ENCODE measurements around the gene CRELD1. TPM values are rescaled to one million over a fixed set of nuclear protein-coding genes. Genes with fewer than 3 reads are reported as not detected.
A peak's percentile ranks its signal among the peaks of the same experiment; 100 is the strongest.

The CRELD1 gene
- total RNA-seq, 4 donors from 2014 or later = 7.1 to 36.8 (median 18.9) TPM

DNA sequence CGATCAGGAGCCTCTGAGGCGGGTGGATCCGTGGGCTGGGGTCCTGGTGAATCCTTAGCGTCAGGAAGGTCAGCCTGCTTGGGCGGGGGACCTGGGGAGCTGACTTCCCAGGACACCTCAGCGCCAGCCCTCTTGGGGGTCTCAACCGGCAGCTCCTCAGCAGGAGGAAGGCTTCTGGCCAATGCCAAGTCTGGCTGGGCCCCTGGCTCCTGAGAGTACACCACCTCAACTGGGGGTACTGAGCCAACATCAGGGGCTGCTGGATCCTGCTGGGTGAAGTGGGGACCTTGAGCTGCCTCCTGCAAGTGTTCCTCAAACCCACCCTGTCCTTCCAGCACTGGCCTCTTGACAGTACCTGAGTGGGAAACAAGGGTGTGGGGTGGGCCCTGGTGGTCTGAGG lies 15.5 kb downstream of the CRELD1 start:
- intact Hi-C loops (cut with DNase I; ENCODE audit: low total_unique reads) (loop anchor here (10.0 kb wide), 1 partner anchor 76 kb away; the partner anchor contains the start of gene FANCD2), in situ Hi-C loops (cut with MboI; ENCODE audit: low pct_ligation_motif_present in 1 of 4, low pct_unique_long_range_greater_than_20kb in 1 of 4, low sequenced_read_pairs in 3 of 4) (no loop called here)
- Histone ChIP-seq H3K9me3 (no peaks in the 10 kb centered on the region), H3K27ac (no peak overlapping the region), H3K4me3 (no peak overlapping the region), H3K36me3 (no peaks in the 10 kb centered on the region), H3K27me3 (no peaks in the 10 kb centered on the region), H3K4me1 (peaks cover 9 to 33% (median 21%) of the 10 kb centered on the region in 4 donors)
- 100% methylated on average over 7 of the region's 7 CpGs; no CpG with 5 or more reads in 1 of the 2 donors for WGBS, 2 donors (ENCODE audit: low coverage in 1 of 2)
- TF ChIP-seq POLR2A (IDR thresholded peaks at IDR 0.05) (no peak), POLR2AphosphoS5 (IDR thresholded peaks at IDR 0.05) (no peak)
- TF ChIP-seq, protein P1, sequence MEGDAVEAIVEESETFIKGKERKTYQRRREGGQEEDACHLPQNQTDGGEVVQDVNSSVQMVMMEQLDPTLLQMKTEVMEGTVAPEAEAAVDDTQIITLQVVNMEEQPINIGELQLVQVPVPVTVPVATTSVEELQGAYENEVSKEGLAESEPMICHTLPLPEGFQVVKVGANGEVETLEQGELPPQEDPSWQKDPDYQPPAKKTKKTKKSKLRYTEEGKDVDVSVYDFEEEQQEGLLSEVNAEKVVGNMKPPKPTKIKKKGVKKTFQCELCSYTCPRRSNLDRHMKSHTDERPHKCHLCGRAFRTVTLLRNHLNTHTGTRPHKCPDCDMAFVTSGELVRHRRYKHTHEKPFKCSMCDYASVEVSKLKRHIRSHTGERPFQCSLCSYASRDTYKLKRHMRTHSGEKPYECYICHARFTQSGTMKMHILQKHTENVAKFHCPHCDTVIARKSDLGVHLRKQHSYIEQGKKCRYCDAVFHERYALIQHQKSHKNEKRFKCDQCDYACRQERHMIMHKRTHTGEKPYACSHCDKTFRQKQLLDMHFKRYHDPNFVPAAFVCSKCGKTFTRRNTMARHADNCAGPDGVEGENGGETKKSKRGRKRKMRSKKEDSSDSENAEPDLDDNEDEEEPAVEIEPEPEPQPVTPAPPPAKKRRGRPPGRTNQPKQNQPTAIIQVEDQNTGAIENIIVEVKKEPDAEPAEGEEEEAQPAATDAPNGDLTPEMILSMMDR (IDR thresholded peaks at IDR 0.05) = no peak
- DNase-seq = no peak

DNA sequence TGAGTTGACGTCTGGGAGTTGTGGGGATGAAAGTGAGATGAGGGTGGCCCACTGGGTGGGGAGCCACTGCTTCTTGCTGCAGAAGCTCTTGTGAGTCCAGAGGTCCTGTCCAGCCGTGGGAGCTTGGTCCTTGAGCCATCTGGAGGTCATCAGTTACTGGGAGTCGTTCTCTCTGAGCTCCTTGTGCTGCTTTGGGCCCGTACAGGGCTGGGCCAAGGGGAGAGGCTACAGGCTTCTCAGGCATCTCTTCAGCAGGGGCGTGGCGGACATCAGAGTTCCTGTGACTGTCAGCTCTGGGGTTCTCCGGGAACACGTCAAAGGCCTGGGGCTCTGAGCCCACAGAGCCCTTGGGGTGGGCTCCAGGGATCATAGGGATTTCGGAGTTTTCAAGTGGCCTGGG lies 16.0 kb downstream of the CRELD1 start:
- H3K27ac ChIP-seq = no peak overlapping the region
- no peak for DNase-seq
- peaks cover 9 to 33% (median 21%) of the 10 kb centered on the region in 4 donors for H3K4me1 ChIP-seq
- no peaks in the 10 kb centered on the region for H3K36me3 ChIP-seq
- H3K27me3 ChIP-seq = no peaks in the 10 kb centered on the region
- 79% methylated on average over 8 of the region's 9 CpGs; no CpG with 5 or more reads in 1 of the 2 donors for WGBS, 2 donors (ENCODE audit: low coverage in 1 of 2)
- H3K9me3 ChIP-seq = no peaks in the 10 kb centered on the region
- TF ChIP-seq EP300 (IDR thresholded peaks at IDR 0.05; ENCODE audit: low read depth) (no peak), POLR2AphosphoS5 (IDR thresholded peaks at IDR 0.05) (no peak), POLR2A (IDR thresholded peaks at IDR 0.05) (no peak)
- TF ChIP-seq, protein P1 (IDR thresholded peaks at IDR 0.05) = no peak
- in situ Hi-C loops (cut with MboI; ENCODE audit: low pct_ligation_motif_present in 1 of 4, low pct_unique_long_range_greater_than_20kb in 1 of 4, low sequenced_read_pairs in 3 of 4) (no loop called here), intact Hi-C loops (cut with DNase I; ENCODE audit: low total_unique reads) (loop anchor here (10.0 kb wide), 1 partner anchor 75 kb away; the partner anchor contains the start of gene FANCD2)
- no peak overlapping the region for H3K4me3 ChIP-seq

DNA sequence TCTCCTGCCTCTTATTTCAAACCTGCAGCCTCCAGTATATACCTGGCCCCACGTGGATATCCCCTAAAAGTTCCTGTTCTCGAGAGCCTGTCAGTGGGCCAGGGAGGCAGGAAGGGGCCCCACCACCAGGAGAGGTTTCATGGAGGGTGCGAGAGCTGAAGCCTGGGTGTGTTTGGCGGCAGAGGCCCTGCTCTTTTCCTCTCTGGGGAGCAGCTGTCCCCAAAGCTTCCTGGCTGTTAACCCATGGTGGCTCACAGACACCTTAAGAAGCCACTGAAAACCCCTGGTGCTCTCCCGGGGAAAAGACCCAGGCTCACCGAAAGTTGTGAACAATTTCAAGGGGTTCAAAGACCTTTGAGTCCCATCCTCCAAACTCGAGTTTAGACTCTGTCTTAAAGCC lies 17.5 kb downstream of the CRELD1 start:
- H3K4me1 ChIP-seq = peaks cover 9 to 29% (median 17%) of the 10 kb centered on the region in 4 donors
- no peaks in the 10 kb centered on the region for H3K9me3 ChIP-seq
- no peaks in the 10 kb centered on the region for H3K27me3 ChIP-seq
- TF ChIP-seq POLR2AphosphoS5 (IDR thresholded peaks at IDR 0.05) (no peak), EP300 (IDR thresholded peaks at IDR 0.05; ENCODE audit: low read depth) (no peak), POLR2A (IDR thresholded peaks at IDR 0.05) (no peak)
- TF ChIP-seq, protein P1 (IDR thresholded peaks at IDR 0.05) = no peak
- WGBS, 2 donors (ENCODE audit: low coverage in 1 of 2) = 41 to 43% methylated on average over 1 to 7 of the region's 7 CpGs
- no peaks in the 10 kb centered on the region for H3K36me3 ChIP-seq
- intact Hi-C loops (cut with DNase I; ENCODE audit: low total_unique reads) = no loop called here
- DNase-seq = no peak
- in situ Hi-C loops (cut with MboI; ENCODE audit: low pct_ligation_motif_present in 1 of 4, low pct_unique_long_range_greater_than_20kb in 1 of 4, low sequenced_read_pairs in 3 of 4) = no loop called here
- H3K4me3 ChIP-seq = no peak overlapping the region
- no peak overlapping the region for H3K27ac ChIP-seq

DNA sequence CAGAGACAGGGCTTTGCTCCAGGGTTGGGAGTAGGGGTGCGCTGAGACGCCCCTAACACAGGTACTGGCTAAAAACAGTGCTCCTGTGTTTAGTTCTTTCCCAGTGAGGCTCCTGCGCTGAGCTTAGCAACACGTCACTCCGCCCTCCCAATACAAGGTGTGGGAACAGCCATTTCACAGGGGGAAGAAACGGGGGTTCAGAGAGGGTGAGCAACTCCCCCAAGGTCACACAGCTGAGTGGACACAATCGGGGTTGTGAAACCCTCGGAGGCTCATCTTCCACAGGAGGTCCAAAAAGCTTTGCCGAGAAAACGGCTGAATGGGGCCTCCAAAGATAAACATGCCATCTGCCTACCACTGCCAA lies 17.9 kb downstream of the CRELD1 start:
- intact Hi-C loops (cut with DNase I; ENCODE audit: low total_unique reads) = no loop called here
- peak overlapping the region in 3 of 4 donors; percentile 26 to 59 (median 44) for H3K4me3 ChIP-seq

More for the DNA sequence above, 17.9 kb downstream of the CRELD1 start:
- DNase-seq = no peak
- H3K4me1 ChIP-seq = peaks cover 9 to 26% (median 17%) of the 10 kb centered on the region in 4 donors
- no peaks in the 10 kb centered on the region for H3K27me3 ChIP-seq
- no peaks in the 10 kb centered on the region for H3K9me3 ChIP-seq
- TF ChIP-seq POLR2AphosphoS5 (IDR thresholded peaks at IDR 0.05) (no peak), EP300 (IDR thresholded peaks at IDR 0.05; ENCODE audit: low read depth) (no peak), POLR2A (IDR thresholded peaks at IDR 0.05) (no peak)
- TF ChIP-seq, protein P1 (IDR thresholded peaks at IDR 0.05) = no peak
- H3K36me3 ChIP-seq = no peaks in the 10 kb centered on the region
- no peak overlapping the region for H3K27ac ChIP-seq
- in situ Hi-C loops (cut with MboI; ENCODE audit: low pct_ligation_motif_present in 1 of 4, low pct_unique_long_range_greater_than_20kb in 1 of 4, low sequenced_read_pairs in 3 of 4) = no loop called here
- WGBS, 2 donors (ENCODE audit: low coverage in 1 of 2) = 41% methylated on average over 10 of the region's 10 CpGs; no CpG with 5 or more reads in 1 of the 2 donors

All from transverse colon (tissue), 4 donors.